DND-41 (cell line): ENCODE results near the gene A3GALT2.

ENCODE experiments used
- CTCF ChIP-seq: IDR thresholded peaks from 2 replicates; pipeline ENCODE4 v1.5.1; 2012; ENCODE audit warnings: borderline replicate concordance, low read length, moderate library complexity, mild to moderate bottlenecking; ENCODE audit not compliant: poor library complexity, severe bottlenecking; ENCODE audit errors: extremely low read depth
- EZH2 ChIP-seq: IDR thresholded peaks from 3 replicates; pipeline ENCODE4 v1.6.1; 2012; ENCODE audit warnings: borderline replicate concordance, low read depth, mild to moderate bottlenecking, moderate library complexity, low read length, inconsistent platforms; ENCODE audit not compliant: severe bottlenecking

GRCh38 chr1:33357099-33357498 is 36.2 kb upstream of the A3GALT2 start:
- TF ChIP-seq EZH2: no peak
- TF ChIP-seq CTCF: no peak
